ENCODE data around the gene CTSF. TPM values are rescaled to one million over a fixed set of nuclear protein-coding genes. Genes with fewer than 3 reads are reported as not detected.
A peak's percentile ranks its signal among the peaks of the same experiment; 100 is the strongest.

CTSF gene
- total RNA-seq (2021; fragmentation: NEBNext Ultra II Directional; extraction: Animal tissue kit (Norgen Biotek cat#: 25700)) (0.36 and 0.58 TPM in 2 replicates), polyA plus RNA-seq (2011; rRNA removed) (2.3 and 2.6 TPM in 2 replicates), polyA minus RNA-seq (2011; rRNA and poly(A)+ RNA removed) (3.0 and 5.3 TPM in 2 replicates)
- polyA plus RNA-seq (2011; cell fraction: cytosol; rRNA removed): 2.0 TPM
- polyA plus RNA-seq (2011; cell fraction: nucleus; rRNA removed): 8.5 TPM
- 2.6 to 3.8 TPM (median 2.9 TPM) in 4 replicates for polyA plus RNA-seq (2012, experiment 1 of 2)
- 2.9 TPM for polyA plus RNA-seq (2012, experiment 2 of 2)
- 1.7 TPM for polyA plus RNA-seq (2013, experiment 1 of 2)
- polyA plus RNA-seq (2013, experiment 2 of 2): 1.7 TPM
- 2.9 TPM for polyA minus RNA-seq (2011; cell fraction: cytosol; rRNA and poly(A)+ RNA removed)
- polyA minus RNA-seq (2011; cell fraction: nucleus; rRNA and poly(A)+ RNA removed): 0.50 TPM
- long read RNA-seq, experiment 1: 0 reads
- long read RNA-seq, experiment 2: 0 reads

- peak within 1 kb of the TSS; percentile 2; the same call in 1 of the 2 replicates for H2BK5ac ChIP-seq (ENCODE audit: low read depth, low read length)
- H2BK15ac ChIP-seq (ENCODE audit: low read length): no peak within 1 kb of the TSS
- 95% methylated on average over 35 of the region's 77 CpGs; no CpG with 5 or more reads in 1 of the 2 experiments for WGBS, 2 experiments (ENCODE audit: extremely low coverage in 1 of 2, insufficient coverage in 1 of 2, insufficient read length in 1 of 2, insufficient replicate concordance in 2 of 2, low coverage in 1 of 2, low lambda C conversion rate in 2 of 2, missing lambda C conversion rate in 1 of 2)
- H3K4me1 ChIP-seq (replicated peaks in 1 of 4; ENCODE audit: control insufficient read depth in 3 of 4, insufficient read depth in 4 of 4, low read length in 3 of 4): peaks cover 11 to 20% (median 14%) of the 10 kb centered on the region in 4 experiments; a peak in 6 of 7 replicates
- peak within 1 kb of the TSS in 1 of 2 experiments; percentile 11; a peak in 1 of 4 replicates for H3K4me2 ChIP-seq (ENCODE audit: insufficient read depth in 1 of 2, low read depth in 2 of 2, low read length in 2 of 2)
- no peak within 1 kb of the TSS for H2AFZ ChIP-seq (ENCODE audit: low read length)
- peak within 1 kb of the TSS; percentile 71; the same call in 1 of the 2 replicates for H3K18ac ChIP-seq (ENCODE audit: extremely low read depth, low read length)
- H4K20me1 ChIP-seq (replicated peaks in 1 of 2; ENCODE audit: control insufficient read depth in 1 of 2, insufficient read depth in 2 of 2, low read length in 2 of 2): no peaks in the 10 kb centered on the region
- H4K8ac ChIP-seq (ENCODE audit: extremely low read depth, insufficient read depth, low read length): peak within 1 kb of the TSS; percentile 91
- no peak within 1 kb of the TSS for H3K9ac ChIP-seq (replicated peaks in 1 of 4; ENCODE audit: extremely low read depth in 1 of 4, low read depth in 3 of 4, low read length in 3 of 4)
- ChIA-PET CTCF (ENCODE audit: partially characterized antibody) (interaction anchor here (0.7 to 4.6 kb wide), 8 partner anchors 11 to 1081 kb away, joined by 3 to 46 read pairs (median 3); partner anchors contain the start of genes CCDC87 and CCS), POLR2A (ENCODE audit: partially characterized antibody) (interaction anchor here (0.7 to 4.8 kb wide), 21 partner anchors 9 to 110 kb away, joined by 3 to 51 read pairs (median 7); partner anchors contain the start of genes ACTN3, CCDC87, CCS and RBM14)
- H4K5ac ChIP-seq (ENCODE audit: insufficient read length, low read depth, low read length): peak within 1 kb of the TSS; percentile 83
- H3K79me2 ChIP-seq (ENCODE audit: control insufficient read depth in 1 of 2, insufficient read depth in 2 of 2, low read length in 2 of 2): no peaks in the 10 kb centered on the region
- no peaks in the 10 kb centered on the region for H3K79me1 ChIP-seq (ENCODE audit: low read depth, low read length)
- H3K4ac ChIP-seq (replicated peaks; ENCODE audit: insufficient read length, low read depth, low read length): peak within 1 kb of the TSS; percentile 94
- DNase-seq (ENCODE audit: low read depth in 1 of 2, low spot score in 2 of 2) (no peak), FAIRE-seq (no peak)
- peak within 1 kb of the TSS; percentile 11; the same call in 1 of the 2 replicates for H2BK12ac ChIP-seq (ENCODE audit: low read depth, low read length)
- H3K56ac ChIP-seq (replicated peaks; ENCODE audit: insufficient read length, low read depth, low read length): no peak within 1 kb of the TSS
- peak within 1 kb of the TSS; percentile 84 for H4K91ac ChIP-seq (replicated peaks; ENCODE audit: insufficient read length, low read length)
- no peak within 1 kb of the TSS for H2AK5ac ChIP-seq (ENCODE audit: low read depth, low read length)
- no peak within 1 kb of the TSS for H3K14ac ChIP-seq (ENCODE audit: insufficient read length)
- H2BK120ac ChIP-seq (replicated peaks; ENCODE audit: low read depth, low read length): peak within 1 kb of the TSS; percentile 74
- H3K23ac ChIP-seq (ENCODE audit: insufficient read length): no peak within 1 kb of the TSS
- peaks cover 0 to 5% (median 1%) of the 10 kb centered on the region in 4 experiments; a peak in 3 of 8 replicates for H3K36me3 ChIP-seq (ENCODE audit: control insufficient read depth in 2 of 4, insufficient read depth in 4 of 4, low read length in 3 of 4)
- H3K4me3 ChIP-seq (ENCODE audit: extremely low read depth in 1 of 4, insufficient read depth in 2 of 4, low read depth in 3 of 4, low read length in 4 of 4): no peak within 1 kb of the TSS; a peak in 1 of 8 replicates
- no peaks in the 10 kb centered on the region for H3K27me3 ChIP-seq (replicated peaks in 1 of 4; ENCODE audit: control insufficient read depth in 3 of 4, extremely low read depth in 1 of 4, insufficient read depth in 3 of 4, low read length in 3 of 4)
- no peak within 1 kb of the TSS; the same call in 1 of the 2 replicates for H3K27ac ChIP-seq (ENCODE audit: low read depth, low read length)
- peaks cover 2 to 4% of the 10 kb centered on the region in 2 experiments; a peak in 1 of 4 replicates for H3K9me3 ChIP-seq (ENCODE audit: insufficient read depth in 2 of 2, low read depth in 1 of 2, low read length in 1 of 2)
- H2BK20ac ChIP-seq (ENCODE audit: low read length): peak within 1 kb of the TSS; percentile 63
- no peaks in the 10 kb centered on the region for H3K23me2 ChIP-seq (ENCODE audit: low read depth, low read length)
- TF ChIP-seq FOSL1 (IDR thresholded peaks at IDR 0.05; ENCODE audit: insufficient read depth, low read depth, low read length) (no peak), NANOG (IDR thresholded peaks at IDR 0.05; ENCODE audit: insufficient read depth, low read depth, low read length, poor library complexity, severe bottlenecking) (no peak), CTCF (IDR thresholded peaks at IDR 0.05; ENCODE audit: control extremely low read depth in 1 of 3, insufficient read depth in 1 of 3, low read depth in 1 of 3, low read length in 3 of 3) (no peak), JUN (IDR thresholded peaks at IDR 0.05; ENCODE audit: low read depth, low read length) (no peak)
- TF ChIP-seq, protein P1, sequence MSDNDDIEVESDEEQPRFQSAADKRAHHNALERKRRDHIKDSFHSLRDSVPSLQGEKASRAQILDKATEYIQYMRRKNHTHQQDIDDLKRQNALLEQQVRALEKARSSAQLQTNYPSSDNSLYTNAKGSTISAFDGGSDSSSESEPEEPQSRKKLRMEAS (IDR thresholded peaks at IDR 0.05): peak; percentile 36; the same call in 1 of the 2 replicates
Observed at GRCh38 chr11:66568124-66568916, at the start of gene CTSF. CTSF (minus strand) TSS chr11:66568606; CDS start chr11:66568486, 120 bp downstream.

Data from H1 (cell line).